ENCODE results near the gene CABP7. TPM values are rescaled to one million over a fixed set of nuclear protein-coding genes. Genes with fewer than 3 reads are reported as not detected.

CABP7 gene
- total and polyA plus RNA-seq, 2 of the 8 experiments (the other 6 are each of a cell fraction or from before 2014, with no cell fraction given) = 0.20 to 0.36 TPM

DNA sequence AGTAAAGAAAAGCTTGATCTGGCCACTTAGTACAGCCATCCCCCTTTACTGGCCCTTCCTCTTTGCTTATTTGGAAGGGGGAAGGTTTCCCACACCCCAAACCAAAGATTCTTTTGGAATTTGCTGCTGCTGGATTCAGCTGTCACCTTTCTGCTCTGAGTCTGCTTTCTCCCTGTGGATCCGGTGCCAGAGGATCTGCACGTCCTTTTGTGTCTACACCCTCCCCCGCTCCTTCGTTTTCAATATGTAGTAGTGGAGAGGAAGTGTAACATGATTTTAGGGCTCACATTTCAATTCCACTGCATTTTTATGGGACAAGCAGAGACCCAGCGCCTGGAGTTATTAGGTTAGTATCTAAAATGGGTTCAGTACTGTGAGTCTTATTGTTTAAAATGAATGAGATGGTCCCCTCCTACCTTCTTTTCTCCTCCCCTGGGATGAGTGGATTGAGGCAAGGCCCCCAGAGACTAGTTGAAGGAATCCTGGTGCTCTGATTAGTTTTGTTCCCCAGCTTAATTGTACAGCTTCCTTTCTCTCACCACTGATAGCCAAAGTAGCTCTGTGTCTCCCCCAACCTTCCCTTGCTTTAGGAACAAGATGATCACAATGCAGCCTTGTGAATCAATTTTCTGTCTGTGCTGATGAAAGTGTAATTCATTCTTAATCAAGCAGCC, 30.5 kb upstream of the CABP7 start:
- no peak overlapping the region for H3K9ac ChIP-seq (replicated peaks in 1 of 4; ENCODE audit: extremely low read depth in 1 of 4, low read depth in 3 of 4, low read length in 3 of 4)
- H3K18ac ChIP-seq (ENCODE audit: extremely low read depth, low read length) = no peak overlapping the region; the same call in 1 of the 2 replicates
- no peak overlapping the region for H3K4me3 ChIP-seq (ENCODE audit: extremely low read depth in 1 of 4, insufficient read depth in 2 of 4, low read depth in 3 of 4, low read length in 4 of 4)
- no peak overlapping the region for H2BK15ac ChIP-seq (ENCODE audit: low read length)
- H2BK5ac ChIP-seq (ENCODE audit: low read depth, low read length) = peak overlapping the region; percentile 36; the same call in 1 of the 2 replicates
- TF ChIP-seq, protein P1, sequence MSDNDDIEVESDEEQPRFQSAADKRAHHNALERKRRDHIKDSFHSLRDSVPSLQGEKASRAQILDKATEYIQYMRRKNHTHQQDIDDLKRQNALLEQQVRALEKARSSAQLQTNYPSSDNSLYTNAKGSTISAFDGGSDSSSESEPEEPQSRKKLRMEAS (IDR thresholded peaks at IDR 0.05) = no peak
- TF ChIP-seq CHD2 (IDR thresholded peaks at IDR 0.05; ENCODE audit: low read length) (no peak), CTBP2 (IDR thresholded peaks at IDR 0.05; ENCODE audit: borderline replicate concordance, insufficient read depth, insufficient read length, low read length) (no peak), CBX5 (IDR thresholded peaks at IDR 0.05; ENCODE audit: low read depth, low read length) (no peak), KDM1A (IDR thresholded peaks at IDR 0.05; ENCODE audit: borderline replicate concordance, low read length) (no peak), EGR1 (IDR thresholded peaks at IDR 0.05; ENCODE audit: borderline replicate concordance, low read depth, low read length) (no peak), TBP (IDR thresholded peaks at IDR 0.05; ENCODE audit: low read depth, low read length) (no peak), YY1 (IDR thresholded peaks at IDR 0.05; ENCODE audit: low read depth, low read length) (no peak), BACH1 (IDR thresholded peaks at IDR 0.05; ENCODE audit: low read length) (no peak), JUND (IDR thresholded peaks at IDR 0.05; ENCODE audit: low read length) (no peak)
- no peaks in the 10 kb centered on the region for H3K27me3 ChIP-seq (replicated peaks in 1 of 4; ENCODE audit: control insufficient read depth in 3 of 4, extremely low read depth in 1 of 4, insufficient read depth in 3 of 4, low read length in 3 of 4)
- H4K5ac ChIP-seq (ENCODE audit: insufficient read length, low read depth, low read length) = no peak overlapping the region
- no peak overlapping the region for H2BK12ac ChIP-seq (ENCODE audit: low read depth, low read length)
- H3K36me3 ChIP-seq (ENCODE audit: control insufficient read depth in 2 of 4, insufficient read depth in 4 of 4, low read length in 3 of 4) = no peaks in the 10 kb centered on the region
- no peaks in the 10 kb centered on the region for H3K79me2 ChIP-seq (ENCODE audit: control insufficient read depth in 1 of 2, insufficient read depth in 2 of 2, low read length in 2 of 2)
- H3K79me1 ChIP-seq (ENCODE audit: low read depth, low read length) = no peaks in the 10 kb centered on the region; the same call in 1 of the 2 replicates
- H3K4ac ChIP-seq (replicated peaks; ENCODE audit: insufficient read length, low read depth, low read length) = no peak overlapping the region
- DNase-seq (ENCODE audit: low read depth in 1 of 2, low spot score in 2 of 2) = no peak
- WGBS, 2 experiments (ENCODE audit: extremely low coverage in 1 of 2, insufficient coverage in 1 of 2, insufficient read length in 1 of 2, insufficient replicate concordance in 2 of 2, low coverage in 1 of 2, low lambda C conversion rate in 2 of 2, missing lambda C conversion rate in 1 of 2) = 47% methylated on average over 5 of the region's 5 CpGs; no CpG with 5 or more reads in 1 of the 2 experiments
- H3K9me3 ChIP-seq (ENCODE audit: insufficient read depth in 2 of 2, low read depth in 1 of 2, low read length in 1 of 2) = no peaks in the 10 kb centered on the region
- no peak for FAIRE-seq
- H3K4me2 ChIP-seq (ENCODE audit: insufficient read depth in 1 of 2, low read depth in 2 of 2, low read length in 2 of 2) = peak overlapping the region in 1 of 2 experiments; percentile 47; a peak in 2 of 4 replicates
- no peaks in the 10 kb centered on the region for H3K23me2 ChIP-seq (ENCODE audit: low read depth, low read length)
- peaks cover 12 to 41% (median 28%) of the 10 kb centered on the region in 4 experiments for H3K4me1 ChIP-seq (replicated peaks in 1 of 4; ENCODE audit: control insufficient read depth in 3 of 4, insufficient read depth in 4 of 4, low read length in 3 of 4)
- no peak overlapping the region for H4K91ac ChIP-seq (replicated peaks; ENCODE audit: insufficient read length, low read length)
- no peak overlapping the region for H3K27ac ChIP-seq (ENCODE audit: low read depth, low read length)
- H4K8ac ChIP-seq (ENCODE audit: extremely low read depth, insufficient read depth, low read length) = no peak overlapping the region
- no peak overlapping the region for H2BK120ac ChIP-seq (replicated peaks; ENCODE audit: low read depth, low read length)
- no peak overlapping the region for H3K56ac ChIP-seq (replicated peaks; ENCODE audit: insufficient read length, low read depth, low read length)
- POLR2A ChIA-PET (ENCODE audit: partially characterized antibody) = interaction anchor here (1.0 to 2.5 kb wide), 4 partner anchors 10 to 97 kb away, joined by 3 to 6 read pairs (median 4); partner anchors contain the start of genes UQCR10 and ZMAT5
- no peak overlapping the region for H2AK5ac ChIP-seq (ENCODE audit: low read depth, low read length)
- H3K23ac ChIP-seq (ENCODE audit: insufficient read length) = no peak overlapping the region
- no peak overlapping the region for H2BK20ac ChIP-seq (ENCODE audit: low read length)
- no peak overlapping the region for H3K14ac ChIP-seq (ENCODE audit: insufficient read length)
- H2AFZ ChIP-seq (ENCODE audit: low read length) = no peak overlapping the region
- peaks cover 0 to 3% of the 10 kb centered on the region in 2 experiments for H4K20me1 ChIP-seq (replicated peaks in 1 of 2; ENCODE audit: control insufficient read depth in 1 of 2, insufficient read depth in 2 of 2, low read length in 2 of 2)
- CTCF ChIA-PET (ENCODE audit: partially characterized antibody) = interaction anchor here (0.6 to 6.5 kb wide), 42 partner anchors 8 to 551 kb away, joined by 3 to 60 read pairs (median 4); partner anchors contain the start of gene HORMAD2

All from H1 (cell line).